K562 (cell line): ENCODE data around the gene EPPIN. TPM values are rescaled to one million over a fixed set of nuclear protein-coding genes. Genes with fewer than 3 reads are reported as not detected.
A peak's percentile ranks its signal among the peaks of the same experiment; 100 is the strongest.

Experiments
- ATAC-seq: fragments of 200-7000 bp; cut with Tn5 transposase; 3 replicates; pipeline ENCODE4 v1.9.1; 2020; ENCODE audit warnings: moderate library complexity
- BruUV-seq: library from RNA; stranded (reverse); fragments of 400-500 nt; replicated peaks from 2 replicates; lab custom pipeline; 2021; lab: Mats Ljungman, UMichigan
- CTCF ChIA-PET: fragments of 300-600 bp; formaldehyde crosslinking; extraction: SDS; loops from one replicate; lab custom pipeline; 2021; ENCODE audit warnings: low intra/inter-chr PET ratio; lab: Yijun Ruan, JAX
- POLR2A ChIA-PET: fragments of 300-600, 350-650 bp; sonication (Branson Sonifier 250); formaldehyde crosslinking; extraction: SDS; loops from one replicate; lab custom pipeline; 2021; ENCODE audit warnings: antibody characterized with exemption, inconsistent platforms; lab: Yijun Ruan, JAX
- DNase-seq, 4 experiments: peaks; one replicate each; pipeline versions ENCODE4 v3.0.0 to v3.0.0-alpha.2; 2011 to 2018; ENCODE audit warnings: low spot score in 3 of 4, mixed read lengths in 3 of 4; ENCODE audit errors: extremely low read depth in 1 of 4
- FAIRE-seq: peaks from 2 replicates; lab custom pipeline; 2011; peaks lifted over from hg19 to GRCh38; lab: Jason Lieb, UNC
- H2AFZ ChIP-seq: 2 replicates; pipeline ENCODE4 v1.6.0; 2011; ENCODE audit warnings: low read depth, low read length, control low read depth, inconsistent platforms
- H3K27ac ChIP-seq: fragments of 200-600 bp; 3 replicates; pipeline ENCODE4 v1.8.0; 2011; ENCODE audit warnings: low read depth, mild to moderate bottlenecking, control low read depth, inconsistent platforms, low read length, moderate library complexity, mixed read lengths; ENCODE audit errors: extremely low read depth
- H3K27me3 ChIP-seq, 2 experiments: fragments of 300-600 bp in 1 of 2; 2 replicates in 1 of 2; 3 replicates in 1 of 2; pipeline versions ENCODE4 v1.6.0 to v1.8.0; 2011; ENCODE audit warnings: inconsistent platforms in 2 of 2, low read length in 2 of 2, mild to moderate bottlenecking in 1 of 2, mixed read lengths in 1 of 2, moderate library complexity in 1 of 2; ENCODE audit not compliant: control insufficient read depth in 2 of 2, insufficient read depth in 2 of 2
- H3K36me3 ChIP-seq: fragments of 300-600 bp; 3 replicates; pipeline ENCODE4 v1.8.0; 2011; ENCODE audit warnings: mild to moderate bottlenecking, low read length, inconsistent platforms; ENCODE audit not compliant: control insufficient read depth, insufficient read depth
- H3K4me1 ChIP-seq, 2 experiments: fragments of 200-600 bp in 1 of 2; replicated peaks in 1 of 2; 2 replicates in 1 of 2; 3 replicates in 1 of 2; pipeline versions ENCODE4 v1.5.1 to v1.8.0; 2011; ENCODE audit warnings: inconsistent platforms in 2 of 2, low read length in 2 of 2, mild to moderate bottlenecking in 1 of 2, mixed read lengths in 1 of 2, moderate library complexity in 1 of 2; ENCODE audit not compliant: control insufficient read depth in 2 of 2, insufficient read depth in 2 of 2
- H3K4me2 ChIP-seq: 2 replicates; pipeline ENCODE4 v1.6.1; 2011; ENCODE audit warnings: low read length, control low read depth, inconsistent platforms, mixed read lengths; ENCODE audit not compliant: insufficient read depth
- H3K4me3 ChIP-seq: fragments of 200-600 bp; sonication (generic), shearing (Covaris generic); 2 replicates; pipeline ENCODE4 v1.5.1; 2016; ENCODE audit warnings: control low read depth, inconsistent platforms
- H3K79me2 ChIP-seq: fragments of 200-600 bp; 3 replicates; pipeline ENCODE4 v1.8.0; 2011; ENCODE audit warnings: low read length, inconsistent platforms; ENCODE audit not compliant: control insufficient read depth, insufficient read depth
- H3K9ac ChIP-seq, 2 experiments: 2 replicates each; pipeline versions ENCODE4 v1.6.0 to v1.6.1; 2011; ENCODE audit warnings: low read depth in 2 of 2, low read length in 2 of 2, control low read depth in 1 of 2, inconsistent platforms in 1 of 2, mild to moderate bottlenecking in 1 of 2, mixed read lengths in 1 of 2; ENCODE audit not compliant: insufficient read depth in 1 of 2
- H3K9me1 ChIP-seq: one replicate; pipeline ENCODE4 v1.6.0; 2011; ENCODE audit warnings: inconsistent platforms, mild to moderate bottlenecking, low read length, moderate library complexity; ENCODE audit not compliant: control insufficient read depth, insufficient read depth
- H3K9me3 ChIP-seq: replicated peaks from 2 replicates; pipeline ENCODE4 v1.5.1; 2011; ENCODE audit warnings: low read depth, low read length, inconsistent platforms; ENCODE audit not compliant: control insufficient read depth, insufficient read depth
- H4K20me1 ChIP-seq: replicated peaks from 2 replicates; pipeline ENCODE4 v1.6.1; 2011; ENCODE audit warnings: low read length, inconsistent platforms, mixed read lengths; ENCODE audit not compliant: control insufficient read depth, insufficient read depth
- E2F1 ChIP-seq: sonication (generic); formaldehyde crosslinking; IDR thresholded peaks from 2 replicates; pipeline ENCODE4 v1.8.1; 2023; ENCODE audit warnings: mild to moderate bottlenecking, missing genetic modification reagents, moderate library complexity
- L3MBTL2 ChIP-seq: fragments of 450-650 bp; IDR thresholded peaks from 2 replicates; pipeline ENCODE4 v1.6.1; 2016; ENCODE audit warnings: mild to moderate bottlenecking, moderate library complexity
- MGA ChIP-seq: fragments of 450-650 bp; IDR thresholded peaks from 2 replicates; pipeline ENCODE4 v1.6.1; 2016; ENCODE audit warnings: mild to moderate bottlenecking, moderate library complexity
- TCF3 ChIP-seq: sonication (generic); formaldehyde crosslinking; IDR thresholded peaks from 2 replicates; pipeline ENCODE4 v1.4.0; 2020; ENCODE audit warnings: mild to moderate bottlenecking, missing genetic modification reagents
- ZNF589 ChIP-seq: fragments of 200-800 bp; sonication (Bioruptor generic); IDR thresholded peaks from 2 replicates; pipeline ENCODE4 v1.6.1; 2016; ENCODE audit warnings: low read depth, missing genetic modification characterization, missing compliant biosample characterization
- ZNF639 ChIP-seq, 2 experiments: fragments of 200-800 bp in 1 of 2; sonication (Bioruptor generic) in 1 of 2; sonication (generic) in 1 of 2; formaldehyde crosslinking in 1 of 2; IDR thresholded peaks in 1 of 2; conservative IDR thresholded peaks in 1 of 2; 2 replicates each; pipeline versions ENCODE4 v1.5.0 to v1.6.1; 2016 to 2020; ENCODE audit warnings: missing compliant biosample characterization in 1 of 2, missing genetic modification characterization in 1 of 2, missing genetic modification reagents in 1 of 2
- WGBS: fragments of 100-300 bp; shearing (Covaris generic); methylation state at CpG from one replicate; pipeline ENCODE4 v1.1.6; 2016; ENCODE audit warnings: low coverage, mixed read lengths; ENCODE audit not compliant: insufficient coverage; ENCODE audit errors: missing lambda C conversion rate; 5-methylcytosine and 5-hydroxymethylcytosine counted together
- in situ Hi-C: fragments of 300-500 bp; cut with MboI; formaldehyde crosslinking; loops from 4 replicates; pipeline ENCODE4 v1.15.0; 2018; ENCODE audit warnings: inconsistent platforms, mixed read lengths
- intact Hi-C: fragments of 100-400 bp; cut with micrococcal nuclease; formaldehyde crosslinking; loops from 2 replicates; pipeline ENCODE4 v1.14.2; 2022
- polyA plus RNA-seq, 8 experiments: library from polyadenylated mRNA; depleted of rRNA in 4 of 8; stranded (reverse) in 5 of 8; unstranded in 3 of 8; fragments of >200 nt; fragmentation: Nextera tagmentation in 2 of 8; fragmentation: Illumina TruSeq in 1 of 8; extraction: Ambion mirVana in 2 of 8; extraction: Trizol in 1 of 8; gene quantifications; 2 replicates each; pipeline versions ENCODE4 v1.2.1 to v1.2.3, GENCODE V29; 2011 to 2014; ENCODE audit warnings: inconsistent platforms in 1 of 8, missing spikeins in 1 of 8
- total RNA-seq, 7 experiments: library from RNA; depleted of rRNA in 6 of 7; stranded (reverse); fragments of >200 nt in 6 of 7; fragmentation: Illumina TruSeq in 2 of 7; extraction: Trizol in 2 of 7; gene quantifications; 2 replicates each; pipeline versions ENCODE4 v1.2.1 to v1.2.3, GENCODE V29; 2011 to 2021; ENCODE audit warnings: low replicate concordance in 1 of 7

The EPPIN gene
- total and polyA plus RNA-seq, 9 of the 15 experiments (the other 6 are each of a cell fraction or from before 2014, with no cell fraction given): not detected

- Histone ChIP-seq H3K4me3 (no peak overlapping the region), H3K9ac (no peak overlapping the region), H2AFZ (no peak overlapping the region), H3K4me1 (peaks cover 0 to 7% of the 10 kb centered on the region in 2 experiments; a peak in 3 of 5 replicates), H3K9me1 (no peaks in the 10 kb centered on the region), H3K27ac (no peak overlapping the region), H3K27me3 (peaks cover 0 to 3% of the 10 kb centered on the region in 2 experiments; a peak in 1 of 5 replicates), H3K36me3 (no peaks in the 10 kb centered on the region), H3K79me2 (no peaks in the 10 kb centered on the region), H3K9me3 (no peaks in the 10 kb centered on the region), H4K20me1 (no peaks in the 10 kb centered on the region), H3K4me2 (no peak overlapping the region)
- intact Hi-C loops (no loop called here), in situ Hi-C loops (no loop called here)
- BruUV-seq: no TSS peak
- ATAC-seq: no peak
- FAIRE-seq: no peak
- POLR2A ChIA-PET: interaction anchor here (0.9 kb wide), 1 partner anchor 9 kb away, joined by 3 read pairs; no protein-coding TSS in a partner anchor
- CTCF ChIA-PET: no interaction called here
- WGBS: 19% methylated on average over 4 of the region's 4 CpGs
- DNase-seq: no peak
- TF ChIP-seq ZNF639 (CRISPR knock-in tag; conservative IDR thresholded peaks at IDR 0.05 in 1 of 2, IDR thresholded peaks at IDR 0.05 in 1 of 2) (no peak), MGA (0 out of 2 replicates have a peak, but pooled peaks have one; percentile 8), ZNF589 (CRISPR knock-in tag) (peak; percentile 51; the same call in 1 of the 2 replicates), L3MBTL2 (peak; percentile 58), E2F1 (CRISPR knock-in tag) (no peak), TCF3 (no peak)
Measured at GRCh38 chr20:45509091-45509490, 38.1 kb downstream of the EPPIN start.
